HCT116 (cell line): ENCODE results near the gene ATXN2. TPM values are rescaled to one million over a fixed set of nuclear protein-coding genes. Genes with fewer than 3 reads are reported as not detected.
"Not testable (repeated sequence)": the region's sequence is repeated elsewhere in the genome, so short reads cannot be mapped to it uniquely, and the experiment has no call there.

Source experiments
- ATAC-seq: fragments of 200-7000 bp; cut with Tn5 transposase; 2 replicates; pipeline ENCODE4 v1.9.1; 2020; ENCODE audit warnings: mild to moderate bottlenecking, moderate library complexity
- BruUV-seq: library from RNA; stranded (reverse); fragments of 400-500 nt; replicated peaks from 2 replicates; lab custom pipeline; 2021; lab: Mats Ljungman, UMichigan
- CTCF ChIA-PET: fragments of 300-600 bp; sonication (Branson Sonifier 250); formaldehyde crosslinking; loops from one replicate; lab custom pipeline; 2021; ENCODE audit warnings: antibody characterized with exemption; lab: Charles Lee
- POLR2A ChIA-PET: fragments of 300-600, 350-600 bp; sonication (Branson Sonifier 250); formaldehyde crosslinking; loops from one replicate; lab custom pipeline; 2021; ENCODE audit warnings: antibody characterized with exemption; lab: Charles Lee
- RAD21 ChIA-PET, 2 experiments: fragments of 300-600 bp; sonication (Branson Sonifier 250); formaldehyde crosslinking; loops; one replicate each; lab custom pipeline; 2023; ENCODE audit warnings: low total read pairs in 2 of 2; ENCODE audit not compliant: uncharacterized antibody in 2 of 2, unreplicated experiment in 2 of 2, low non-redundant PET in 1 of 2; lab: Charles Lee
- DNase-seq: peaks from one replicate; pipeline ENCODE4 v3.0.0-alpha.2; 2010; ENCODE audit warnings: low read depth, low spot score
- H2AFZ ChIP-seq: fragments of 200-600 bp; shearing (Covaris generic), sonication (generic); 2 replicates; pipeline ENCODE4 v1.6.1; 2017; ENCODE audit warnings: low read depth, mixed run types, mixed read lengths, antibody characterized with exemption, low read length; ENCODE audit not compliant: poor library complexity, severe bottlenecking
- H3K27ac ChIP-seq: 2 replicates; pipeline ENCODE4 v1.5.1; 2012; ENCODE audit warnings: low read depth, low read length
- H3K27me3 ChIP-seq: fragments of 200-600 bp; sonication (generic); 2 replicates; pipeline ENCODE4 v1.6.1; 2016; ENCODE audit warnings: mixed run types, low read length, mixed read lengths; ENCODE audit not compliant: insufficient read depth
- H3K36me3 ChIP-seq, 2 experiments: fragments of 200-500 bp in 1 of 2; fragments of 200-600 bp in 1 of 2; sonication (Bioruptor generic) in 1 of 2; sonication (generic) in 1 of 2; 2 replicates each; pipeline versions ENCODE4 v1.5.1 to v1.6.1; 2014 to 2016; ENCODE audit warnings: low read length in 2 of 2, inconsistent platforms in 1 of 2, mixed read lengths in 1 of 2, mixed run types in 1 of 2; ENCODE audit not compliant: insufficient read depth in 2 of 2, control insufficient read depth in 1 of 2
- H3K4me1 ChIP-seq, 2 experiments: fragments of 200-600 bp in 1 of 2; sonication (generic) in 1 of 2; 2 replicates each; pipeline versions ENCODE4 v1.5.1 to v1.6.1; 2012 to 2017; ENCODE audit warnings: low read length in 2 of 2, inconsistent platforms in 1 of 2, mild to moderate bottlenecking in 1 of 2, mixed read lengths in 1 of 2, mixed run types in 1 of 2, moderate library complexity in 1 of 2; ENCODE audit not compliant: insufficient read depth in 2 of 2, control insufficient read depth in 1 of 2
- H3K4me2 ChIP-seq: fragments of 200-600 bp; sonication (generic); 2 replicates; pipeline ENCODE4 v1.6.1; 2017; ENCODE audit warnings: mixed run types, low read length, mixed read lengths
- H3K4me3 ChIP-seq, 2 experiments: fragments of 200-600 bp in 1 of 2; sonication (generic) in 1 of 2; replicated peaks in 1 of 2; 2 replicates each; pipeline ENCODE4 v1.5.1; 2011 to 2016; ENCODE audit warnings: low read length in 2 of 2, control low read depth in 1 of 2, low read depth in 1 of 2, mild to moderate bottlenecking in 1 of 2, mixed read lengths in 1 of 2, mixed run types in 1 of 2
- H3K79me2 ChIP-seq: fragments of 200-600 bp; sonication (generic); 2 replicates; pipeline ENCODE4 v1.6.1; 2017; ENCODE audit warnings: mild to moderate bottlenecking, mixed run types, low read length, moderate library complexity, mixed read lengths; ENCODE audit not compliant: insufficient read depth
- H3K9ac ChIP-seq: fragments of 200-600 bp; sonication (generic); 2 replicates; pipeline ENCODE4 v1.6.1; 2016; ENCODE audit warnings: low read length, mixed read lengths
- H3K9me2 ChIP-seq: fragments of 200-600 bp; sonication (generic), shearing (Covaris generic); 2 replicates; pipeline ENCODE4 v1.6.1; 2017; ENCODE audit warnings: mixed run types, mild to moderate bottlenecking, moderate library complexity; ENCODE audit not compliant: insufficient read depth
- H3K9me3 ChIP-seq, 2 experiments: fragments of 200-500 bp in 1 of 2; fragments of 200-600 bp in 1 of 2; sonication (Bioruptor generic) in 1 of 2; sonication (generic) in 1 of 2; 2 replicates each; pipeline ENCODE4 v1.6.1; 2014 to 2017; ENCODE audit warnings: low read length in 2 of 2, mixed read lengths in 2 of 2, inconsistent platforms in 1 of 2, low read depth in 1 of 2, mild to moderate bottlenecking in 1 of 2, mixed run types in 1 of 2, moderate library complexity in 1 of 2; ENCODE audit not compliant: control insufficient read depth in 1 of 2, insufficient read depth in 1 of 2
- H4K20me1 ChIP-seq: fragments of 200-600 bp; sonication (generic), shearing (Covaris generic); 2 replicates; pipeline ENCODE4 v1.6.1; 2017; ENCODE audit warnings: mixed run types, mild to moderate bottlenecking, moderate library complexity; ENCODE audit not compliant: insufficient read depth
- CEBPB ChIP-seq: IDR thresholded peaks from 2 replicates; pipeline ENCODE4 v1.6.1; 2012; ENCODE audit warnings: low read depth
- EZH2phosphoT487 ChIP-seq: fragments of 200-600 bp; IDR thresholded peaks from 2 replicates; pipeline ENCODE4 v1.6.1; 2018; ENCODE audit warnings: antibody characterized with exemption, borderline replicate concordance
- FOSL1 ChIP-seq: IDR thresholded peaks from 2 replicates; pipeline ENCODE4 v1.6.1; 2012; ENCODE audit warnings: low read depth
- POLR2AphosphoS5 ChIP-seq: IDR thresholded peaks from 2 replicates; pipeline ENCODE4 v1.6.1; 2011; ENCODE audit warnings: mild to moderate bottlenecking, low read depth, low read length, moderate library complexity
- RAD21 ChIP-seq: IDR thresholded peaks from 2 replicates; pipeline ENCODE4 v1.6.1; 2012; ENCODE audit warnings: low read depth, mild to moderate bottlenecking
- SIN3A ChIP-seq: IDR thresholded peaks from 2 replicates; pipeline ENCODE4 v1.6.1; 2012; ENCODE audit warnings: low read depth
- TCF7L2 ChIP-seq: IDR thresholded peaks from 2 replicates; pipeline ENCODE4 v1.7.0; 2011; ENCODE audit warnings: borderline replicate concordance, inconsistent platforms; ENCODE audit not compliant: insufficient read depth, insufficient read length; ENCODE audit errors: extremely low read depth
- YY1 ChIP-seq: IDR thresholded peaks from 2 replicates; pipeline ENCODE4 v1.6.1; 2011; ENCODE audit warnings: low read length, low read depth, moderate library complexity, mild to moderate bottlenecking; ENCODE audit not compliant: insufficient replicate concordance; ENCODE audit errors: extremely low read depth
- ZFX ChIP-seq: fragments of 450-650 bp; IDR thresholded peaks from 2 replicates; pipeline ENCODE4 v1.6.1; 2017
- intact Hi-C: fragments of 100-400 bp; cut with micrococcal nuclease; formaldehyde crosslinking; loops from 2 replicates; pipeline ENCODE4 v1.10.0; 2022
- total RNA-seq: library from RNA; stranded (reverse); gene quantifications from one replicate; pipeline ENCODE4 v1.2.1, GENCODE V29; 2021; ENCODE audit not compliant: unreplicated experiment
- TF ChIP-seq, protein P1 (sequence below): IDR thresholded peaks from 2 replicates; pipeline ENCODE4 v1.6.1; 2011; ENCODE audit warnings: mild to moderate bottlenecking, low read length, moderate library complexity; ENCODE audit not compliant: insufficient replicate concordance; ENCODE audit errors: extremely low read depth
- TF ChIP-seq, protein P2 (sequence below): IDR thresholded peaks from 2 replicates; pipeline ENCODE4 v1.6.1; 2012; ENCODE audit warnings: low read depth
- TF ChIP-seq, protein P3 (sequence below): IDR thresholded peaks from 2 replicates; pipeline ENCODE4 v1.6.1; 2012

The ATXN2 gene
- total RNA-seq, 1 experiment from 2014 or later, result 72.7 TPM

DNA sequence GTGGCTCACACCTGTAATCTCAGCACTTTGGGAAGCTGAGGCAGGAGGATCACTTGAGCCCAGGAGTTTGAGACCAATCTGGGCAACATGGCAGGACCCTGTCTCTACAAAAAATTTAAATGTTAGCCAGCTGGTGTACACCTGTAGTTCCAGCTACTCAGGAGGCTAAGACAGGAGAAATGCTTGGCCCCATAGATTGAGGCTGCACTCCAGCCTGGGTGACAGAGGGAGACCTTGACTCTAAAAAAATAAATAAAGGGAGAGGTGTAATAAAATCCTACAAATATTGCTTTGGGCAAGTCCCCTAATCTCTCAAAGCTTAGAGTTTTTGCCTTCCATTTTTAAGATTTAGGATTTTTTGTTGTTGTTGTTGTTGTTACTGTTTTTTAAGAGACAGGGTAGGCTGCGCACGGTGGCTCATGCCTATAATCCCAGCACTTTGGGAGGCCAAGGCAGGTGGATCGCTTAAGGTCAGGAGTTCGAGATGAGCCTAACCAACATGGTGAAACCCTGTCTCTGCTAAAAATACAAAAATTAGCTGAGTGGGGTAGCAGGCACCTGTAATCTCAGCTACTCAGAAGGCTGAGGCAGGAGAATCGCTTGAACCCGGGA, 7.6 kb downstream of the ATXN2 start:
- H3K27me3 ChIP-seq, BruUV-seq, H3K27ac ChIP-seq, H2AFZ ChIP-seq, intact Hi-C loops, H3K36me3 ChIP-seq, ATAC-seq, H3K4me2 ChIP-seq, RAD21 ChIA-PET, DNase-seq, H3K4me3 ChIP-seq, CTCF ChIA-PET, POLR2A ChIA-PET, H3K9me3 ChIP-seq, H3K9me2 ChIP-seq, H3K9ac ChIP-seq: not testable (repeated sequence)
- Histone ChIP-seq H3K79me2 (peaks cover 100% of the 10 kb centered on the region), H3K4me1 (peaks cover 6 to 16% of the 10 kb centered on the region in 2 experiments), H4K20me1 (peaks cover 23% of the 10 kb centered on the region; the same call in 1 of the 2 replicates)

DNA sequence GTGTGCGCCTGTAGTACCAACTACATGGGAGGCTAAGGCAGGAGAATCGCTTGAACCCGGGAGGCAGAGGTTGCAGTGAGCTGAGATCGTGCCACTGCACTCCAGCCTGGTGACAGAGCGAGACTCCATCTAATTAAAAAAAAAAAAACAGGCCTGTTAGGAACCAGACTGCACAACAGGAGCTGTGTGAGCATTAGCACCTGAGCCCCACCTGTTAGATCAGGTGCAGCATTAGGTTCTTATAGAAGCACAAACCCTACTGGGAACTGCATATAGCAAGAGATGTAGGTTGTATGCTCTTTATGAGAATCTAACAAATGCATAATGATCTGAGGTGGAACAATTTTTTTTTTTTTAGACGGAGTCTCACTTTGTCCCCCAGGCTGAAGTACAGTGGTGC, 8.6 kb downstream of the ATXN2 start:
- intact Hi-C loops, result no loop called here
- H3K36me3 ChIP-seq, result no peaks in the 10 kb centered on the region; a peak in 1 of 4 replicates
- no peaks in the 10 kb centered on the region for H3K27me3 ChIP-seq
- no peak overlapping the region for H3K4me2 ChIP-seq
- DNase-seq (no peak), ATAC-seq (no peak)
- H3K9me2 ChIP-seq, result no peaks in the 10 kb centered on the region
- ChIA-PET RAD21 (no interaction called here), CTCF (no interaction called here), POLR2A (no interaction called here)
- H3K27ac ChIP-seq, result no peak overlapping the region
- peaks cover 20% of the 10 kb centered on the region; the same call in 1 of the 2 replicates for H4K20me1 ChIP-seq
- no peak overlapping the region for H3K4me3 ChIP-seq
- peaks cover 100% of the 10 kb centered on the region for H3K79me2 ChIP-seq
- H3K9me3 ChIP-seq, result no peaks in the 10 kb centered on the region
- BruUV-seq, result no TSS peak
- H3K9ac ChIP-seq, result no peak overlapping the region
- peaks cover 0 to 7% of the 10 kb centered on the region in 2 experiments; a peak in 3 of 4 replicates for H3K4me1 ChIP-seq
- TF ChIP-seq EZH2phosphoT487, result no peak
- no peak for TF ChIP-seq SIN3A
- TF ChIP-seq, protein P1, sequence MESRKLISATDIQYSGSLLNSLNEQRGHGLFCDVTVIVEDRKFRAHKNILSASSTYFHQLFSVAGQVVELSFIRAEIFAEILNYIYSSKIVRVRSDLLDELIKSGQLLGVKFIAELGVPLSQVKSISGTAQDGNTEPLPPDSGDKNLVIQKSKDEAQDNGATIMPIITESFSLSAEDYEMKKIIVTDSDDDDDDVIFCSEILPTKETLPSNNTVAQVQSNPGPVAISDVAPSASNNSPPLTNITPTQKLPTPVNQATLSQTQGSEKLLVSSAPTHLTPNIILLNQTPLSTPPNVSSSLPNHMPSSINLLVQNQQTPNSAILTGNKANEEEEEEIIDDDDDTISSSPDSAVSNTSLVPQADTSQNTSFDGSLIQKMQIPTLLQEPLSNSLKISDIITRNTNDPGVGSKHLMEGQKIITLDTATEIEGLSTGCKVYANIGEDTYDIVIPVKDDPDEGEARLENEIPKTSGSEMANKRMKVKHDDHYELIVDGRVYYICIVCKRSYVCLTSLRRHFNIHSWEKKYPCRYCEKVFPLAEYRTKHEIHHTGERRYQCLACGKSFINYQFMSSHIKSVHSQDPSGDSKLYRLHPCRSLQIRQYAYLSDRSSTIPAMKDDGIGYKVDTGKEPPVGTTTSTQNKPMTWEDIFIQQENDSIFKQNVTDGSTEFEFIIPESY, result no peak
- no peak for TF ChIP-seq FOSL1
- TF ChIP-seq, protein P2, sequence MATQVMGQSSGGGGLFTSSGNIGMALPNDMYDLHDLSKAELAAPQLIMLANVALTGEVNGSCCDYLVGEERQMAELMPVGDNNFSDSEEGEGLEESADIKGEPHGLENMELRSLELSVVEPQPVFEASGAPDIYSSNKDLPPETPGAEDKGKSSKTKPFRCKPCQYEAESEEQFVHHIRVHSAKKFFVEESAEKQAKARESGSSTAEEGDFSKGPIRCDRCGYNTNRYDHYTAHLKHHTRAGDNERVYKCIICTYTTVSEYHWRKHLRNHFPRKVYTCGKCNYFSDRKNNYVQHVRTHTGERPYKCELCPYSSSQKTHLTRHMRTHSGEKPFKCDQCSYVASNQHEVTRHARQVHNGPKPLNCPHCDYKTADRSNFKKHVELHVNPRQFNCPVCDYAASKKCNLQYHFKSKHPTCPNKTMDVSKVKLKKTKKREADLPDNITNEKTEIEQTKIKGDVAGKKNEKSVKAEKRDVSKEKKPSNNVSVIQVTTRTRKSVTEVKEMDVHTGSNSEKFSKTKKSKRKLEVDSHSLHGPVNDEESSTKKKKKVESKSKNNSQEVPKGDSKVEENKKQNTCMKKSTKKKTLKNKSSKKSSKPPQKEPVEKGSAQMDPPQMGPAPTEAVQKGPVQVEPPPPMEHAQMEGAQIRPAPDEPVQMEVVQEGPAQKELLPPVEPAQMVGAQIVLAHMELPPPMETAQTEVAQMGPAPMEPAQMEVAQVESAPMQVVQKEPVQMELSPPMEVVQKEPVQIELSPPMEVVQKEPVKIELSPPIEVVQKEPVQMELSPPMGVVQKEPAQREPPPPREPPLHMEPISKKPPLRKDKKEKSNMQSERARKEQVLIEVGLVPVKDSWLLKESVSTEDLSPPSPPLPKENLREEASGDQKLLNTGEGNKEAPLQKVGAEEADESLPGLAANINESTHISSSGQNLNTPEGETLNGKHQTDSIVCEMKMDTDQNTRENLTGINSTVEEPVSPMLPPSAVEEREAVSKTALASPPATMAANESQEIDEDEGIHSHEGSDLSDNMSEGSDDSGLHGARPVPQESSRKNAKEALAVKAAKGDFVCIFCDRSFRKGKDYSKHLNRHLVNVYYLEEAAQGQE, result no peak
- TF ChIP-seq, protein P3, sequence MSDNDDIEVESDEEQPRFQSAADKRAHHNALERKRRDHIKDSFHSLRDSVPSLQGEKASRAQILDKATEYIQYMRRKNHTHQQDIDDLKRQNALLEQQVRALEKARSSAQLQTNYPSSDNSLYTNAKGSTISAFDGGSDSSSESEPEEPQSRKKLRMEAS, result no peak
- TF ChIP-seq ZFX, result no peak
- no peak for TF ChIP-seq CEBPB
- TF ChIP-seq YY1, result no peak
- TF ChIP-seq TCF7L2, result no peak
- no peak for TF ChIP-seq POLR2AphosphoS5
- no peak for TF ChIP-seq RAD21
- no peak overlapping the region for H2AFZ ChIP-seq
